HG03432 (cell line): ENCODE measurements around the gene KNL1.
"Not testable (repeated sequence)": the region's sequence is repeated elsewhere in the genome, so short reads cannot be mapped to it uniquely, and the experiment has no call there.

Experiments
- ATAC-seq: cut with Tn5 transposase; IDR thresholded peaks from one replicate; pipeline ENCODE4 v1.9.1; 2021; ENCODE audit warnings: mild to moderate bottlenecking, moderate library complexity; ENCODE audit not compliant: unreplicated experiment

Gene KNL1, protein sequence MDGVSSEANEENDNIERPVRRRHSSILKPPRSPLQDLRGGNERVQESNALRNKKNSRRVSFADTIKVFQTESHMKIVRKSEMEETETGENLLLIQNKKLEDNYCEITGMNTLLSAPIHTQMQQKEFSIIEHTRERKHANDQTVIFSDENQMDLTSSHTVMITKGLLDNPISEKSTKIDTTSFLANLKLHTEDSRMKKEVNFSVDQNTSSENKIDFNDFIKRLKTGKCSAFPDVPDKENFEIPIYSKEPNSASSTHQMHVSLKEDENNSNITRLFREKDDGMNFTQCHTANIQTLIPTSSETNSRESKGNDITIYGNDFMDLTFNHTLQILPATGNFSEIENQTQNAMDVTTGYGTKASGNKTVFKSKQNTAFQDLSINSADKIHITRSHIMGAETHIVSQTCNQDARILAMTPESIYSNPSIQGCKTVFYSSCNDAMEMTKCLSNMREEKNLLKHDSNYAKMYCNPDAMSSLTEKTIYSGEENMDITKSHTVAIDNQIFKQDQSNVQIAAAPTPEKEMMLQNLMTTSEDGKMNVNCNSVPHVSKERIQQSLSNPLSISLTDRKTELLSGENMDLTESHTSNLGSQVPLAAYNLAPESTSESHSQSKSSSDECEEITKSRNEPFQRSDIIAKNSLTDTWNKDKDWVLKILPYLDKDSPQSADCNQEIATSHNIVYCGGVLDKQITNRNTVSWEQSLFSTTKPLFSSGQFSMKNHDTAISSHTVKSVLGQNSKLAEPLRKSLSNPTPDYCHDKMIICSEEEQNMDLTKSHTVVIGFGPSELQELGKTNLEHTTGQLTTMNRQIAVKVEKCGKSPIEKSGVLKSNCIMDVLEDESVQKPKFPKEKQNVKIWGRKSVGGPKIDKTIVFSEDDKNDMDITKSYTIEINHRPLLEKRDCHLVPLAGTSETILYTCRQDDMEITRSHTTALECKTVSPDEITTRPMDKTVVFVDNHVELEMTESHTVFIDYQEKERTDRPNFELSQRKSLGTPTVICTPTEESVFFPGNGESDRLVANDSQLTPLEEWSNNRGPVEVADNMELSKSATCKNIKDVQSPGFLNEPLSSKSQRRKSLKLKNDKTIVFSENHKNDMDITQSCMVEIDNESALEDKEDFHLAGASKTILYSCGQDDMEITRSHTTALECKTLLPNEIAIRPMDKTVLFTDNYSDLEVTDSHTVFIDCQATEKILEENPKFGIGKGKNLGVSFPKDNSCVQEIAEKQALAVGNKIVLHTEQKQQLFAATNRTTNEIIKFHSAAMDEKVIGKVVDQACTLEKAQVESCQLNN (N-terminal part only)

DNA sequence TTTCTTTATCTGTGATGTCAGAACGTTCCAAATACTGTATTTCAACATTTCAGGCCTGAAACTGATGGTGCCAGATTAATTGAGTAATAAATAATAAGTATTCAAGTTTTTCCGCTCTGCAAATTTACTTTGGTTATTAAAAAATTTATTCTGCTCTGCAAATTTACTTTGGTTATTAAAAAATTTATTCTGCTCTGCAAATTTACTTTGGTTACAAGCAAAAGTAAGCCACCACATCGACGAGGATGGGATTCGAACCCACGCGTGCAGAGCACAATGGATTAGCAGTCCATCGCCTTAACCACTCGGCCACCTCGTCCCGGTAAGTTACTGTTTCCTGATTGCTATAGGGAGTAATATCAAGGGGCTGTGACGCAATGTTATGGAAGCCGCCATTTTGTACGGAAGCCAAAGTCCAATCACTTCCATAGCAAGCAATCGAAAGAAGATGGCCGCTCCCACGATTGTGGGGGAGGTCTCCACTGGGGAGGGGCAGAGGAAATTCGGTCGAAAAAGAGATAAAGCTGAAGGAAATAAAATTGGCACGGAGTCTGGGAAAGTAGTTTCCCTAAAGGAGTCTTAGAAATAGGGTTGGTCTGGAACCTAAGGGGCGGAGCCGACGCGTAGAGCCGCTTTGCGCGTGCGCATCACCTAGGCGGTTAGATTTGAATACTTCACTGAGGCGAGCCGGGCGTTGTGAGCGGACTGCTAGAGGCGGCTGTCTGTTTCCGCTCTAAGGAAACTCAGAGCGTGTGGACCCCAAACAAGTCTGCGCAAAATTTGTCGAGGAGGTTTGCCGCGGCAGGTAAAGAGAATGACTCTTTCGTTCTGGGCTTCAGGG lies at the start of gene KNL1:
KNL1 (plus strand) TSS at position 662 of the 841 bp plus-strand sequence. CDS start 8,683 bp downstream, outside the sequence.
- peak; percentile 69 for ATAC-seq

DNA sequence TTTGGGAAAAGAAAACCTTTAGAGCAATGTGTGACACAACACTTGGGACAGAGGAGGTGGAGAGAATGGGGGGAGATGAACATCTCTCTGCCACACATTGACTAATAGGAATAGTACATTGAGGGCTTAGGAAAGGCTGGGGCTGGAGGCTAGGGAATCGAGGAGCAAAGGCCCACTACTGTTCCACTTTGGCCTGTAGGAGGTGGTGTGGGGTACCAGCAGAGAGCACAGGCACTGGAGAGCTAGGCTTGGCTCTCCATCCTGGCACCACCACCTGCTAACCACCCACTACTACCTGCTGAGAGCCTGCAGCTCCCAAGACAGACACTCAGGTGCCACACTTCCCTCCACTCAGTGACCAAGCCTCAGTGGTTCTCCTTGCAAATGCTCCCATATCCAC lies 48.6 kb upstream of the KNL1 start:
- ATAC-seq: no peak

DNA sequence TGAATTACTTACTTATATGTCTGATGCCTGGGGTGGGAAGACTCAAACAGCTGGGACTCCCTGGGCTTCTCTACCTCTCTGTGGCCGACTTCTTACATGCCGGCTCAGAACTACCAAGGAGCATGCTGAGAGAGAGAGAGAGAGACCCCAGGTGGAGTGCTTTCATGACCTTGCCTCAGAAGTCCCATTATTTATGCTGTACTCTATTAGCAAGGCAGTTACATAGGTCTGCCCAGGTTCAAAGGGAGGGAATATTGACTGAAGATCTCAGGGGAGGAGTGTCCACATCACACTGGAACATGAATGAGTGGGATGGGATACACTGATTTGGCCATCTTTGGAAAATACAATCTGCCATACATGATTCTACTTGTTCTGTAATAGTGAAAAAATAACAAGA lies 45.4 kb upstream of the KNL1 start:
- ATAC-seq: no peak

DNA sequence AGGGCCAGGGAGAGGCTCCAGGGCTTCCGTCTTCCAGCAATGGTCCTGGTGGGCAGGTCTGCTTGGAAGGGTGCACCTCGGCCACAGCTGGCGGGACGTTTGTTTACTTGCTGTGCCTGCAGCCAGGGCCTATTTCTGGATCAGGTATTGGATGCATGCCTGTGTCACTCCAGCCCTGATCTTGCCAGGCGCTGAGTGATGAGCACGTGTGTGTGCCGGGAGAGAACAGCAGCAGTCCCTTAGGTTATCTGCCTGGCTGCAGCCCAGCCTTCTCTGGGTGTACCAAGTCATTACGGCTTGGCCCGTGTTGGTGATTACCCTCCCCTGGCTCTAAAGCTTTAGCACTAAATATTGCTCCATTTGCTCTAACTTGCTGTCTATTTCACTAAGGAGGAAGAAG lies 44.2 kb upstream of the KNL1 start:
- no peak for ATAC-seq

DNA sequence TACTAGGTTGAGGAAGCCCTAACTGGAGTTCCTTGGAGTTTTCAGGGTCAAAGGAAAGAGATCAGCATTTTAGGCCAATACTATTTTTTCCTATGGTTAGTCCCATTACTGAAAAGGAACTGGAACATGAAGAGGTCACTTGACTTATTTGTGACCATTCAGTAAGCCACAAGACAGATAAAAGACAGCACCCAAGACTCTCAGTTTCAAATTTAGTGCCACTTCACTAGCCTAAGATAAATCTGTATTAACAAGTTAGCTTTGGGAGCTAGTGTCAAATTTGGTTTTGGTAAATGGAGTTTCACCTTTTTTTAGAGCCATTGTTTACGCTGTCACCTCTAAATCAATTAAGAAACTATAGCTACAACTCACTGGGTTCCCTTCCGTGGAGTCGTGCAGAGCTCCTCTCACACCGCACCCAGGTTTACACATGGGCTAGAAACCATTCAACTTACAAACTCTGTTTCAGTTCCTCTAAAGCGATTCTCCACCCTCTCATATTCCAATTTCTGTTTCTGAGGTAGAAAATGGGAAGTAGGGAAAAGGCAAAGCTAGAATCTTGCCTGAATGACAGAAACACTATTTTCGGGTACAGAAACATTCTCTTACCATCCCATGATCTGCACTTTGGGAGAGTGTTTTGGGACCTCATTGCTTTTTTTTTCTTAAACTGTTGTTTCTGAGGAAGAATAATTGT lies 43.6 kb upstream of the KNL1 start:
- ATAC-seq: peak; percentile 76

DNA sequence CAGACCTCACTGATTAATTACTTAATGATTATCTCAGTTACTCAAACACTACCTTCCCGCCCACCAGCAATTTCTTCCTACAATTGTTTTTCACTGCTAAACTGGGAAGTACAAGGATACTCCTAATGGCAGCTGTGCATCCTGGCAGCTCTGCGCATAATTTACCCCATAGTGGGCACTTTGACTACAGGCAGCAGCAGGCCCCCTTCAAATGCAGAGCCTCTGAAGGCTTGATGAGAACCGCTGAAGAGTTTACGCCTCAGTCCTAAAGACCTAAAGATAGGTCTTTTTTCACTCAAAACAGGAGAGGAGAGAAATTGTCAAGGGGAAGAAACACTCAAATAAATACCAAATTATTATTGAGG lies 39.9 kb upstream of the KNL1 start:
- ATAC-seq: no peak

DNA sequence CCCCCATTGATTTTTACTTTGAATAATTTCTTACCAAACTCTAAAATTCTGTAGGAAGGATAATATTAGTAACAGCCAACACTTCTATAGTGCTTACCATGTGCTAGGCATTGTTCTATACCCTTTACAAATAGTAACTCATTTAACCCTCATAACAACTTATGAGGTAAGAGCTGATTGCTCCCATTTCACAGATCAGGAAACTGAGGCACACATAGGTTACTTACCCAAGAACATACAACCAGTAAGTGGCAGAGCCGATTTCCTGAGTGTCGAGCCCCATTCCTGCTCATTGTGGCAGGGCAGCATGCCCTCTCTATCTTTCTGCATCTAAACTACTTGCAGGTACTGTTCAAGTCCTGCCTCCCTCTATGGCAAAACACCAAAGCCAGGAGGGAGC lies 38.2 kb upstream of the KNL1 start:
- ATAC-seq: no peak

DNA sequence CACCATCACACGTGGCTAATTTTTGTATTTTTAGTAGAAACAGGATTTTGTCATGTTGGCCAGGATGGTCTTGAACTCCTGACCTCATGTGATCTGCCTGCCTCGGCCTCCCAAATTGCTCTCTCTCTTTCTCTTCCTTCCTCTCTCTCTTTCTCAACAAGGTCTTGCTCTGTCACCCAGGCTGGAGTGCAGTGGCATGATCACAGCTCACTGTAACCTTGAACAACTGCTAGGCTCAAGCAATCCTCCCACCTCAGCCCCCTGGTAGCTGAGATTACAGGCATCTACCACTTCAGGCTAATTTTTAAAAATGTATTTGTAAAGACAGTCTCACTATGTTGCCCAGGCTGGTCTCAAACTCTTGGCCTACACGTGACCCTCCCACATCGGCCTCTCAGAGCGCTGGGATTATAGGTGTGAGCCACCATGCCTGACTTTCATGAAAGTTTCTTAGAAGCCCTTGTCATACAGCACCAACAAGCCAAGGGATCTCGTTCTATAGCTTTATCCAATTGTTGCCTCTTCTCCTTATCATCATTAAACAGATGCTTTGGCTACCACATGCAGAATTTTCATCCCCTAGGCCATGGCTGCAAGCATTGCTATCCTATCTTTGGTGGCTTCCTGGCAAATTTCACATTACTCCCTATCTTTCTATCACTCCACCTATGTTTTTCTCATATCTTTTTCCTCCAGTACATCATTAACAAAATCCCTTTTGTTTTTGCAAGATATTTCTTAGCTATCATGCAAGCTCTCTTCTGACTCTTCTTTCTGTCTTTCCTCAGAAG lies 34.9 kb upstream of the KNL1 start:
- ATAC-seq: no peak

DNA sequence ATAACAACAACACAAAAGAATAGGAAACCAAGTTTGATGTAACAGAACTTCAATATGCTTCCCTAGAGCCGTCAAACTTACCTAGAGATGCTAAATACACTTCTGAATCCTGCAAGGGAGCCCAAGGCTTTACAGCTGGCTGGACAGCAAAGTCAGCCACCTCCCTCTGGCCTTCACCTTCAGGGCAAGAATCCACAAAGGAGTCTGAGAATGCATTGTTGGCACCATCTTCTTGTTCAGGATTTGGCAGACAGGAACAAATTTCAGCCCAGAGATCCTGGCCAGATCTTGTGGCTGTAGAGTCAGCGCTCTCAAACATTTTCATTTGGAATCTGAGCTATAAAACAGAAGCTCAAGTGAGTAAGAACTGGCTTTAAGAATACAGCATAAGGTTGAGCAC lies 31.4 kb upstream of the KNL1 start:
- ATAC-seq: no peak

DNA sequence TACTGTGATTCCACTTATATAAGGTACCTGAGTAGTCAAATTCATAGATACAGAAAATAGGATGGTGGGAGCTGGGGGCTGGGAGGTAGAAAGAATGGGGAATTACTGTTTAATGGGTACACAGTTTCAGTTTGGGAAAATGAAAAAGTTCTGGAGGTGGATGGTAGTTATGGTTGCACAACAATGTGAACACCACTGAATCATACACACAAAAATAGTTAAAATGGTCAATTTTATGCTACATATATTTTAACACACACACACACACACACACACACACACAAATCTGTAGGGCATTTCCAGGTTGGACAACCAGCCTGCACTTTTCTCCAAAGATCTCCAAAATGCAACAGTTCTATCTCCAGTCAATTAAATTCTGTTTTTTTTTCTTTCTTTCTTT lies 30.6 kb upstream of the KNL1 start:
- ATAC-seq: no peak

DNA sequence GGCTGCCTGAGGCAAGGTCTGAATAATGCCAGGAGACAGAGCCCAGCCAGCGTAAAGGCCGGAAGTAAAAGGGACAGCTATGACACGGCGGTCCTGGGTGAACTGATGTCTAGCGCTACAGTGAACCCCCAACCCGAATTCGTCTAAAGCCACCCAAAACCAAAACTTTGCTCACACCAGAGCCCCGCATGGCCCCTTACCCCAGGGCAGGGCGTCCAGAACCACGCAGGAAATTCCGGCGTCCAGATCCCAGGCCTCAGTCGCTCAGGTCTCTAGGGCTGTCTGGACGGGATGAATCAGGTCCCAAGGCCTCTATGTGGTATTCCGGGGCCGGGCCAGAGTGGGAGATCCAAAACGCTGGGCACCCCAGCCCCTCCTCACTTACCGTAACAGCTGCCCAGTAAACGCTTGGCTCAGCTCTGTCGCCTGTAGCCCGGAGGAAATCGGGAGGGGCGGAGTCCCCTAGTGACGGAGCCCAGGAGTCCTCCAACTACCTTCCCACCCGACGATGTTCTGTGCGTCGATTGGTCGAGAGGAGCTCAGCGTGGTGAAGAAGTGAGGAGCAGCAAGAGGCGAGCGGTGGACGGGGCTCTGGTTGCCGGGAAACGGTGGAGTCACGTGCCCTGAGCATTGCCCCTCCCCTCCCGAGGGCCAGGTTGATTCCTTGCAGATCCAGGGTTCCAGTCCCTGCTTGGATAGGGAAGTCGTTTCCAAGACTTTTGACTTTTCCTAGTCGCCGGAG lies 29.3 kb upstream of the KNL1 start, which contains the start of gene CCDC32:
CCDC32 (minus strand) TSS at position 452 of the 742 bp plus-strand sequence. CDS start 2,027 bp downstream, outside the sequence.
- ATAC-seq: peak; percentile 95

DNA sequence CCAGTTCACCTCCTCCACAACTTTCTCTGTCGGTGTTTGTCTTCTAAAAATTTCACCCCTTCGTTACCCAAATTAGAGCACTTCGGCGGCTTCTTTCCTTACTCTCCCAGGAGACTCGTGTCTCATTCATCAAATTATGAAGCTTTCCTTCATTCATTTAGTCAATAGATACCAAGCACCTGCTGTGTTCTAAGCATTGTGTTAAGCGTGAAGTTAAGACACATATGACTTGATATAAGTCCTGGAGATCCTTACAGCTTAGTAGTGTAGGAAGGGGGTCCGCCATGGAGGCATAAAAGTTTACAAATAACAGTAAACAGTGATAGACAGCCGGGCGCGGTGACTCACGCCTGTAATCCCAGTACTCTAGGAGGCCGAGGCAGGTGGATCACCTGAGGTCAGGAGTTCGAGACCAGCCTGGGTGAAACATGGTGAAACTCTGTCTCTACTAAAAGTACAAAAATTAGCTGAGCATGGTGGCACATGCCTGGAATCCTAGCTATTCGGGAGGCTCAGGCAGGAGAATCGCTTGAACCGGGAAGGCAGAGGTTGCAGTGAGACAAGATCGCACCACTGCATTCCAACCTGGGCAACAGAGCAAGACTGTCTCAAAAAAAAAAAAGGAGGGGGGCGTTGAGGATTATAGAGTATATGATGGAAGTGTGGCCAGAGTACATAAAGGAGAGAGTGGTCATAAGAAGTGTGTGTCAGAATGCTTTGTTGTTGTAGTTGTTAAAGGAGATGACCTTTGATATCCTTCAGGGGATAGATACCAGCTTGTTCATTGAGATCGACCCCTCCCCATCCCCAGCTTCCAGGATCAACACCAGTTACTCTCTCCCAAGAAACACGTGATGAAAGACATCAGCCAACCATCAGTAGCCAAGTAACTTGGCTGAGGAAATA lies 28.5 kb upstream of the KNL1 start:
- no peak for ATAC-seq

DNA sequence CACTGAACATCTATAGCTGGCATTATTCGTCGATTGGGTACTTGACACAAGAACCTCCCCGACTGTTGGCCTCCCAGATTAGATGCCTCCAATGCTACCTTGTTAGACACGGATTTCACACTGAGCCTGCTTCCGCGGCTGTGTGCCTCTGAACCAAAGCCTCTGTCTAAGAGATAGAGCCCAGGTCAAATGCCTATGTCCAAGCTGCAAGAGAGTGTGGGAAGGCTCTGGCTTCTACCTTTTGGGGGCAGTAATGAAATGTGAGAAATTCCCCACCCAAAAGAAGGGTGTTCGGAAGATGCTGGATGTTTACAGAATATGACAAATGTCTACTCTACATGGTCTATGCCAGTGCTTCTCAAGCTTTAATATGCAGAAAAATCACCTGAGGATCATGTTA lies 26.9 kb upstream of the KNL1 start:
- no peak for ATAC-seq

DNA sequence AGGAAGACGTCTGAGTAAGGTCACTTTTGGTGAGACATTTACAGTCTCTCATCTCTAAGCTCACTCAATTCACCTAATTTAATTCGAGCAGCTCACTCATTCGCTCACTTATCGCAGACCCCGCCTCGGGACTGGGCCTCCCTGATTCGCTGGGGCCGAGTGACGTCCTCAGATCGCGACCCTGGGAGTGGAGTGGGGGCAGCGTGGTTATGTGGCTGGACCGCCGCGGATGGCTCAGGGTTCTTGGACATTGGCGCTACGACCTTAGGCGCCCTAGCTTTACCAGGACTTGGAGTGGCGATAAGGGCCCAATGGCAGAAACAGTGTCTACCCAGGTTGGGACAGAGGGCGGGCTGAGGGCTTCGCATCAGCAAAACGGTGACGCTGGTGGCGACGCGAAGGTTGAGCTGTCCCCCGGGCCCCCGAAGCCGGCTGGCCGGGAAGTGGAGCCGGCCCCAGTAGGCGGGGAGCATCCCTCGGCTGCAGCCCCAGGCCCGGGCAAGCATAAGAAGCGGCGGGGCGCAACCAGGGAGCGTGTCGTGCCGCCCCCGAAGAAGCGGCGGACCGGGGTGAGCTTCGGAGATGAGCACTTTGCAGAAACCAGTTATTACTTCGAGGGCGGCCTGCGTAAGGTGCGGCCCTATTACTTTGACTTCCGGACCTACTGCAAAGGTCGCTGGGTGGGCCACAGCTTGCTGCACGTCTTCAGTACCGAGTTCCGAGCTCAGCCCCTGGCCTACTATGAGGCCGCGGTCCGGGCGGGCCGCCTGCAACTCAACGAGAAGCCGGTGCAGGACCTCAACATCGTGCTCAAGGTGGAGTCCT lies 24.7 kb upstream of the KNL1 start, which contains the start of gene RPUSD2:
RPUSD2 (plus strand) TSS at position 171 of the 825 bp plus-strand sequence; CDS start at position 210, 39 bp downstream.
- ATAC-seq: peak; percentile 56

DNA sequence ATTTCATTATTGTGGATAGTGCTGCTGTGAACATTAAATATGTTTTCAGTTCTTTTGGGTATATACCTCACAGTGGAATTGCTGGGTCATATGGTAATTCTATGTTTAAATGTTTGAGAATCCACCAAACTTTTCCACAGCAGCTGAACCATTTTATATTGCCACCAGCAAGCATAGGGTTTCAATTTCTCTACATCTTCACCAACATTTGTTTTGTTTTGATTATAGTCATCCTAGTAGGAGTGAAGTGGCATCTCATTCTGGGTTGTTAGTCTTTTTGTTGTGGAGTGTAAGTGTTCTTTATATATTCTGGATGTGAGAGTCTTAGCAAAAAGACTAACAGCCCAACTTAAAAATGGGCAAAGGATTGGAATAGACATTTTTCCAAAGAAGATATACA lies 18.9 kb upstream of the KNL1 start:
- ATAC-seq: no peak

DNA sequence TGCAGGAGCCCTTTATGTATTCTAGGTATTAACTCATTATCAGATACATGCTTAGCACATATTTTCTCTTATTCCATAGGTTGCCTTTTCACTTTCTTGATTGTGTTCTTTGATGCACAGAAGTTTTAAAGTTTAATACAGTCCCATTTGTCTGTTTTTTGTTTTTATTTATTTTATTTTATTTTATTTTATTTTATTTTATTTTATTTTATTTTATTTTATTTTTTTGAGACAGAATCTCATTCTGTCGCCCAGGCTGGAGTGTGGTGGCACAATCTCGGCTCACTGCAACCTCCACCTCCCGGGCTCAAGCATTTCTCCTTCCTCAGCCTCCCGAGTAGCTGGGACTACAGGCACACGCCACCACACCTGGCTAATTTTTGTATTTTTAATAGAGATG lies 17.1 kb upstream of the KNL1 start:
- ATAC-seq: not testable (repeated sequence)
